ENCODE results near the gene TRABD2B. TPM values are rescaled to one million over a fixed set of nuclear protein-coding genes. Genes with fewer than 3 reads are reported as not detected.

TRABD2B gene
- total RNA-seq, 3 donors from 2014 or later = 1.4 to 3.7 (median 2.3) TPM

GRCh38 chr1:47843059-47843458 lies 154.1 kb downstream of the TRABD2B start:
- TF ChIP-seq POLR2AphosphoS5 (IDR thresholded peaks at IDR 0.05) (no peak), POLR2A (IDR thresholded peaks at IDR 0.05) (no peak)
- TF ChIP-seq, protein P1, sequence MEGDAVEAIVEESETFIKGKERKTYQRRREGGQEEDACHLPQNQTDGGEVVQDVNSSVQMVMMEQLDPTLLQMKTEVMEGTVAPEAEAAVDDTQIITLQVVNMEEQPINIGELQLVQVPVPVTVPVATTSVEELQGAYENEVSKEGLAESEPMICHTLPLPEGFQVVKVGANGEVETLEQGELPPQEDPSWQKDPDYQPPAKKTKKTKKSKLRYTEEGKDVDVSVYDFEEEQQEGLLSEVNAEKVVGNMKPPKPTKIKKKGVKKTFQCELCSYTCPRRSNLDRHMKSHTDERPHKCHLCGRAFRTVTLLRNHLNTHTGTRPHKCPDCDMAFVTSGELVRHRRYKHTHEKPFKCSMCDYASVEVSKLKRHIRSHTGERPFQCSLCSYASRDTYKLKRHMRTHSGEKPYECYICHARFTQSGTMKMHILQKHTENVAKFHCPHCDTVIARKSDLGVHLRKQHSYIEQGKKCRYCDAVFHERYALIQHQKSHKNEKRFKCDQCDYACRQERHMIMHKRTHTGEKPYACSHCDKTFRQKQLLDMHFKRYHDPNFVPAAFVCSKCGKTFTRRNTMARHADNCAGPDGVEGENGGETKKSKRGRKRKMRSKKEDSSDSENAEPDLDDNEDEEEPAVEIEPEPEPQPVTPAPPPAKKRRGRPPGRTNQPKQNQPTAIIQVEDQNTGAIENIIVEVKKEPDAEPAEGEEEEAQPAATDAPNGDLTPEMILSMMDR (IDR thresholded peaks at IDR 0.05) = no peak
- intact Hi-C loops (cut with DNase I; ENCODE audit: low total_unique reads) = no loop called here
- Histone ChIP-seq H3K36me3 (no peaks in the 10 kb centered on the region), H3K4me3 (no peak overlapping the region), H3K4me1 (no peaks in the 10 kb centered on the region), H3K27ac (no peak overlapping the region), H3K9me3 (no peaks in the 10 kb centered on the region), H3K27me3 (no peaks in the 10 kb centered on the region)
- peak in 1 of 2 donors; percentile 19 for DNase-seq (ENCODE audit: low spot score in 2 of 2)

- peak in 1 of 2 donors; percentile 45 for DNase-seq (ENCODE audit: low spot score in 2 of 2)
- TF ChIP-seq, protein P1 (IDR thresholded peaks at IDR 0.05) = no peak
- TF ChIP-seq POLR2A (IDR thresholded peaks at IDR 0.05) (no peak), POLR2AphosphoS5 (IDR thresholded peaks at IDR 0.05) (no peak)
- Histone ChIP-seq H3K9me3 (no peaks in the 10 kb centered on the region), H3K27me3 (no peaks in the 10 kb centered on the region), H3K4me3 (no peak overlapping the region), H3K36me3 (no peaks in the 10 kb centered on the region), H3K27ac (no peak overlapping the region), H3K4me1 (no peaks in the 10 kb centered on the region)
- intact Hi-C loops (cut with DNase I; ENCODE audit: low total_unique reads) = no loop called here
These were observed 154.8 kb downstream of the TRABD2B start for GRCh38 chr1:47842228-47842919.

DNA sequence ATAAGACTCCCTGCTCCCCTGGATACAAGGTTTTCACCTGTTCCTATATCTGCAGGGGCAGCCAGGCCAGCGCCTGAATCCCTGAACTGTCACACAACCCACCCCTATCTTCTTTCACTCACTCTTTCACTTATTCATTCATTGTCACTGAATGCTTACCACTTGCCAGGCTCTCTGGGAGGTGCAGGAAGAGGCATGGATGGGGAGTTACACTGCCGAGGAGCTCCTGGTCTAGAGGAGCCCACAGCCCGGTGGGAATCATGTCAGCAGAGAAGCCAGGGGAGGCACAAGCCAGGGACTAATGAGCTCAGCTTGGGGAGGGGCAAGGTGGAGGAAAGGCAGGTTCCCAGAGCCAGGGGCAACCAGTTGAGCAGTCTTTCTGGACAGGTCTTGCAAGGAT lies 155.8 kb downstream of the TRABD2B start:
- Histone ChIP-seq H3K27me3 (no peaks in the 10 kb centered on the region), H3K4me1 (no peaks in the 10 kb centered on the region), H3K9me3 (peaks cover 0 to under 1% of the 10 kb centered on the region in 2 donors), H3K4me3 (no peak overlapping the region), H3K27ac (no peak overlapping the region), H3K36me3 (no peaks in the 10 kb centered on the region)
- DNase-seq (ENCODE audit: low spot score in 2 of 2) = peak in 1 of 2 donors; percentile 14
- intact Hi-C loops (cut with DNase I; ENCODE audit: low total_unique reads) = no loop called here
- TF ChIP-seq POLR2A (IDR thresholded peaks at IDR 0.05) (no peak), POLR2AphosphoS5 (IDR thresholded peaks at IDR 0.05) (no peak)
- TF ChIP-seq, protein P1 (IDR thresholded peaks at IDR 0.05) = no peak

GRCh38 chr1:47840393-47841190 lies 156.6 kb downstream of the TRABD2B start:
- Histone ChIP-seq H3K36me3 (no peaks in the 10 kb centered on the region), H3K27me3 (no peaks in the 10 kb centered on the region), H3K4me1 (no peaks in the 10 kb centered on the region), H3K4me3 (no peak overlapping the region), H3K27ac (no peak overlapping the region), H3K9me3 (peaks cover 0 to 8% of the 10 kb centered on the region in 2 donors)
- TF ChIP-seq POLR2A (IDR thresholded peaks at IDR 0.05) = no peak
- TF ChIP-seq POLR2AphosphoS5 (IDR thresholded peaks at IDR 0.05) = no peak
- TF ChIP-seq, protein P1 (IDR thresholded peaks at IDR 0.05) = no peak
- no peak for DNase-seq (ENCODE audit: low spot score in 2 of 2)
- intact Hi-C loops (cut with DNase I; ENCODE audit: low total_unique reads) = no loop called here

DNA sequence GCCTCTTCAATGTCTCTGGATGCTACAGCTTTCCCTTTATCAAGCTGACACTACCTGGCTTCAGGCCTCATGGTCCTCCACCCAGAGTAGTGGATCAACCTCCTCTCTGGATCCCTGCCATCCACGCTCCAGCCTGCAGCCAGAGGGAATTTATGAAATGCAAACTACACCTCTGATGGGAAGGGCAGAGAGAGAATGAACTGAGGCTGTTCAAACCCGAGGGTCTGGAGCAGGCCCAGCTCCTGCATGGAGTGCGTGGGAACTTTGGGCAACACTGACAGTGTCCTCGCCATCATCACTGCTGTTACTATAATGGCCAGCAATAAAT lies 157.8 kb downstream of the TRABD2B start:
- TF ChIP-seq POLR2A (IDR thresholded peaks at IDR 0.05) = no peak
- TF ChIP-seq POLR2AphosphoS5 (IDR thresholded peaks at IDR 0.05) = no peak
- TF ChIP-seq, protein P1 (IDR thresholded peaks at IDR 0.05) = no peak
- peaks cover 0 to 14% of the 10 kb centered on the region in 2 donors for H3K9me3 ChIP-seq
- no peak overlapping the region for H3K4me3 ChIP-seq
- intact Hi-C loops (cut with DNase I; ENCODE audit: low total_unique reads) = no loop called here
- no peaks in the 10 kb centered on the region for H3K27me3 ChIP-seq
- no peaks in the 10 kb centered on the region for H3K4me1 ChIP-seq
- DNase-seq (ENCODE audit: low spot score in 2 of 2) = peak in 1 of 2 donors; percentile 12
- H3K36me3 ChIP-seq = no peaks in the 10 kb centered on the region
- H3K27ac ChIP-seq = no peak overlapping the region

All from breast epithelium (tissue), 4 donors.